ENCODE data around the gene UBE4B.

GRCh38 chr1:10195570-10195969, 162.8 kb downstream of the UBE4B start:
- TF ChIP-seq EZH2 (IDR thresholded peaks at IDR 0.05; ENCODE audit: insufficient read depth, poor library complexity, severe bottlenecking) (no peak), EZH2phosphoT487 (IDR thresholded peaks at IDR 0.05; ENCODE audit: insufficient read depth, low read depth) (no peak)

All from GM23248 (cell line).